Measurements from ENCODE around the gene RNU1-4.
"Not testable (repeated sequence)": the region's sequence is repeated elsewhere in the genome, so short reads cannot be mapped to it uniquely, and the experiment has no call there.

DNA sequence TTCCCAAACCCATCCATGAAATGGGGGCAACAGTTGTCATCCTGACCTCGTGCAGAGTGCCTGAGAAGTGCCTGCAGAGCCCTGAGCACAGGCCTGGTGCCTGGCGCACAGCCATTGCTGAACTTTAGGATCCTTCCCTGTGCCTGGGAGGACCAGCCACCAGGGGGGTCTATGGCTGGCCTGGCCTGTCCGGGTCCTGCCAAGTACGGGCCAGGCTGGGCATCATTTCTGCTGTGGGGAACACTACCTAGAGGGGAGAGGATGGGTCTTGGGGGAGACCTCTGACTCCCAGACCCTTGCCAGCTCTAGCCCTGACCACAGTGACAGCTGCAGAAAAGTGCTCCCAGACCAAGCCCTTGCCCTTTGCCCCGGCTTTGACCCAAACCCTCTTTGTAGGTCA, 28.2 kb upstream of the RNU1-4 start:
- TF ChIP-seq, protein P1, sequence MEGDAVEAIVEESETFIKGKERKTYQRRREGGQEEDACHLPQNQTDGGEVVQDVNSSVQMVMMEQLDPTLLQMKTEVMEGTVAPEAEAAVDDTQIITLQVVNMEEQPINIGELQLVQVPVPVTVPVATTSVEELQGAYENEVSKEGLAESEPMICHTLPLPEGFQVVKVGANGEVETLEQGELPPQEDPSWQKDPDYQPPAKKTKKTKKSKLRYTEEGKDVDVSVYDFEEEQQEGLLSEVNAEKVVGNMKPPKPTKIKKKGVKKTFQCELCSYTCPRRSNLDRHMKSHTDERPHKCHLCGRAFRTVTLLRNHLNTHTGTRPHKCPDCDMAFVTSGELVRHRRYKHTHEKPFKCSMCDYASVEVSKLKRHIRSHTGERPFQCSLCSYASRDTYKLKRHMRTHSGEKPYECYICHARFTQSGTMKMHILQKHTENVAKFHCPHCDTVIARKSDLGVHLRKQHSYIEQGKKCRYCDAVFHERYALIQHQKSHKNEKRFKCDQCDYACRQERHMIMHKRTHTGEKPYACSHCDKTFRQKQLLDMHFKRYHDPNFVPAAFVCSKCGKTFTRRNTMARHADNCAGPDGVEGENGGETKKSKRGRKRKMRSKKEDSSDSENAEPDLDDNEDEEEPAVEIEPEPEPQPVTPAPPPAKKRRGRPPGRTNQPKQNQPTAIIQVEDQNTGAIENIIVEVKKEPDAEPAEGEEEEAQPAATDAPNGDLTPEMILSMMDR (IDR thresholded peaks at IDR 0.05) = not testable (repeated sequence)
- not testable (repeated sequence) for TF ChIP-seq POLR2AphosphoS5 (IDR thresholded peaks at IDR 0.05)

Data from prostate gland (tissue), 2 donors.